HG02759 (cell line): ENCODE data around the gene PRICKLE2.

ENCODE experiments used
- ATAC-seq: cut with Tn5 transposase; IDR thresholded peaks from one replicate; pipeline ENCODE4 v1.9.1; 2021; ENCODE audit warnings: mild to moderate bottlenecking, moderate library complexity; ENCODE audit not compliant: unreplicated experiment

Gene PRICKLE2

GRCh38 chr3:64163019-64163754, 62.1 kb downstream of the PRICKLE2 start:
- ATAC-seq: no peak

GRCh38 chr3:64161481-64161952, 63.7 kb downstream of the PRICKLE2 start:
- ATAC-seq: no peak

DNA sequence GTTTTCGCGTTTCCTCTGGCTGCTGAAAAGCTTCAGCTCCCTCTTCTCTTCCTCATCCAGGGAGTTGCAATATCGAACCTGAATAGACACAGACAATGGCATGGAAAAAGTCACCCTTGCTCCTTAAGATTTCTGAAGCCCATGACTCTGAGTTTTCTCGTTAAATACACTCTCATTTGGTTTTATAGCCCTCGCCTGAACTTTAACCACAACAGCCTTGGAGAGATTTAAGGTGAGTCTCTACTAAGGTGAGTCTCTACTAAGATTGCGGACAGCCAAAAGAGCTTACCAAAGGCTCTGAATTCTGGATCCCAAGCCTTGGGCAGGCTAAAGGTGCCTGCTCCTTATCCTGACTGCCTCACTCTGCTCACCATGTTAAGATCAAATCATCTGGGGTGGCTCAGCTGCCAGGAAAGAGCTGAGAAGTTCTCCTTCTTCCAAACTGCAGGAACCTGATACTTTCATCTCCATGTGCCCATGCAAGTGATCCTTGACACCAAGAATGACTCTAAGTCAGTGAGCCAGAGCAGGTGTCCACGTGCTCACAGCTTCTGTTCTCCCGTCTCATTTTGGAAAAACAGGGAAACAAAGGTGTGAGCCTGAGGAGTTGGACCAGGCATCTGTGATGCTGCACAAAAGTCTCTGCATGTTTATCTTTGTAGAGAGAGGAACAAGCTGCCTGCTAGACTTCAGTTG, 65.1 kb downstream of the PRICKLE2 start:
- ATAC-seq: no peak

- no peak for ATAC-seq
Measured at GRCh38 chr3:64158334-64158733, 66.9 kb downstream of the PRICKLE2 start.

- ATAC-seq: no peak
Measured at GRCh38 chr3:64157150-64158035, 67.9 kb downstream of the PRICKLE2 start.

- ATAC-seq: no peak
Measured at GRCh38 chr3:64155328-64155727, 69.9 kb downstream of the PRICKLE2 start.

DNA sequence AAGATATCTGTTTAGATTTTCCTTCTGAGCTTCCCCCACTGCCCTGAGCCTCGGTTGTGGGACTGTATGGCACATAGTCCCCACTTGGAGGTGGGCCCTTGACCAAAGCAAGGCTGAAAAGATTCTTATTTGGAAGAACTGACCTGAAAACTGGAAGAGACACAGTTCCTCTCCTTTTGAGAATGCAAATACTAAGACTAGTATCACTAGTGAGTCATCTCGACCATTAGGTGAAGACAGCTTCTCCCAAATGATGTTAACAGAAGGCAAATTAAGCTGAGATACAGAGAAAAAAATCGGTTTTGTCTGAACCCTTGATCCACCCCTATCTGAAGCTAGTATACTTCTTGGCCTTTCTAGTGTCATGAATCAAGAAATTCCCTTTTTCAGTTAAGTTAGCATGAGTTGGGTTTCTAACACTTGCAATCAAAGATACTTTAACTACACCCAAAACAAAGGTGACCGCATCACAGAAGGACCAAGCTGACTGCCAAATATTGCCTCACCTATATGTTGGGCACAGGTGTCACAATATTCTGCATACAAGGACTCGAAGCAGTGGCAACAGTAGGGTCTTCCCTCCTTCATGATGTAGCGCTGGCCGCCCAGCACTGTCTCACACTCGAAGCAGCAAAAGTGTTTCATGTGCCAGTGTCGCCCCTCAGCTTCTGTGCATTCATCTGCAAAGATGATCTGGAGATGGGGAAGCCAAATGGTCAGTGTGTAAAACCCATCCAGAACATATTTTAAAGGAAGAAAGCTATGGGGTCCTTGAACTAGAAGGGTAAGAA, 72.4 kb downstream of the PRICKLE2 start:
- no peak for ATAC-seq

- no peak for ATAC-seq
Measured at GRCh38 chr3:64152086-64152485, 73.2 kb downstream of the PRICKLE2 start.

DNA sequence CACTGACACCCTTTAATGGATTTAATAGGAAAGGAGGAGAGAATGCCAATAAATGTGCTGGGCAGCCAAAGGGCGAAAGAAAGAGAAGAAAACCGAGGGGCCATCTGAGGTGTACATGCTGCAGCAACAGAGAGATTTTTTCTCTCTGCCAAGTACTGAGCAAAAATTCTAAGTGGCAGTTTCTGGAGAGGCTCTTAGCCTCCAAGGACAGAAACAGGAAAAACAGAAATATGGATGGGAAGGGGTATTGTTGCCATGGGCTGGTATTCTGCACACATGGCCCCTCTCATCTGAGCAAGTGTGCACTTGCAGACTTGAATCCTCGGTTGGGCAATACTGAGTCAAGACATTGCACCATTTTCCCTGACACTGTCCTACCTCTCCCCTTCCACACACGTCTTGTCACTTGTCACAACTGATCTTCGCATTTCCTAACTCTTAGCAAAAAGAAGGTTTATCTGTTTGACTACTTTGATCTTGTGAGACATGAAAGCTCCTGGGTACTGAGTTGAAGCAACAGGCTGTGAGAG, 73.9 kb downstream of the PRICKLE2 start:
- ATAC-seq: no peak

DNA sequence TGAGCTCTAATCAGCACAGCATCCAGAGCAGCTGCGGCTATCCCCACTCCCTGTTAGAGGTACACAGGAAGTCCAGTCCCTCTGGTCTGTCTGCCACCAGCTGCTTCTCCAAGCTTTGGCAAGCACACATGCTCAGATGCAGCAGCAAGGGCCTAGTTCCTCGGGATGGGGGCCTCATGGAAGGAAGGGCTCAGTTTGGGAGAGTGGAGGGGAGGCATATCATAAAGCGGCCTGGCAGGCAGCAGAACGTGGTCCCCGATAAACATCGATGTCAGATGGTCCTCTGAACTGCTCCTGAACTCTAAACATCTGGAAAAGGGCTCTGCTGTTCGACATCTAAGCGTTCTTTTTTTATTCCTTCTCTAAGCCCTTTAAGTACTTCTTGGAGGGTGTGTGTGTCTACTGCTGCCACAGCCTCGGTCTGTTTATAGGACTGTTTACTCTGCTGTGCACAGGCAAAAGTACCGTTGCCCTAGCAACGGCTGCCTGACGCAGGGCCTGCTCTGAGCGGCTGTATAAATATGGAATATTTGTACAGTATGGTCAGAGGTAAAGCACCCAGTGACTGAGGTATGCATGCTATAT, 74.6 kb downstream of the PRICKLE2 start:
- ATAC-seq: no peak

DNA sequence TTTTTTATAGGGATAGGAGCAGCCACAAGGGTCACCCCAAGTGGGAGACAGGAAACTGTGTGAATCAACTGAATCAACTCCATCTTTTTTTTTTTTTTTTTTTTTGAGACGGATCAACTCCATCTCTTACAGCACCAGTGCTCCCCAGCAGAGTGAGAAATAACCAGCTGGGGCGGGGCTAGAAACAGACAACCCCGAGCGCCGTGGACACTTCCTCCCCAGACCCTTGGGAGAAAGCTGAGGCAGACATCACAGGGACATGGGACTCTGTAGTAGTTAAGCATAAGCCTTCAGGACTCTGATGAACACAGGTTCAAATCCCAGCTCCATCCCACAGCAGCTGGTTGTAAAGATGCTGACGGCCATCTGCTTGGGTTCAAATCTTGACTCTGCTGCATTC, 75.4 kb downstream of the PRICKLE2 start:
- no peak for ATAC-seq

- ATAC-seq: no peak
Measured at GRCh38 chr3:64148955-64149653, 76.2 kb downstream of the PRICKLE2 start.

DNA sequence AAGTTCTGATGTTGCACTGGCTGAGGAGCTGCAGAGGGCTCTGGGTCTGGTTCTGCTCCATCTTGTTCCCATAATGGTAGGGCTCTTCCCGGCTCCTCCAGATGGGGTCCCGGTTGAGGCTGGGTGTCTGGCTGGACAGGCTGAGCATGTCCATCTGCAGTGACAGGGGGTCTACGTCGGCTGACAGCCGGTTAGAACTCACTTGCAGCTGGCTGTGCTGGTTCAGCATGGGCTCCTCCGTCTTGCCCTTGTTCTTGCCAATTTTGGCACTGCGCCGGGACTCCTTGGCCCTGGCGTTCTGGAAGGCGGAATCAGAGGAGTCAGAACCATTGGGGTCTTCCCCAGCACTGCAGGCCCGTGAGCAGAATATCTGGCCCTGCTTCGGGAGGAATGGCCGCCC, 78.1 kb downstream of the PRICKLE2 start:
- ATAC-seq: no peak

DNA sequence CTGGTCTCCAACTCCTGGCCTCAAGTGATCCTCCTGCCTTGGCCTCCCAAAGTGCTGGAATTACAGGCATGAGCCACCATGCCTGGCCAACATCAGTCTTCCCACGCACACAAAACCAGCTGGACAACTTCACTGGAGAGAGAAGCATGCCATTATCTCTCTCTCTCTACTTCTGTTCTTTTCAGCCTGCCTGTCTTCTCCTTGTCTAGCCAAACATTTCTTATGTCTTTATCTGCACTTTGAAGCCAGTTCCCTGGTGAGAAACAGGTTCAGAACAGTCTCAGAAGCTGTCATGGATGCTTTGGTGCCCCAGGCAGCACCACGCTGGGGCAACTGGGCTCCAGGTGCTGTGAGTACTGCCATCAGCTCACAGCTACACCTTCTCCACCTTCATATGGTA, 79.8 kb downstream of the PRICKLE2 start:
- no peak for ATAC-seq

- no peak for ATAC-seq
Measured at GRCh38 chr3:64144241-64144900, 80.9 kb downstream of the PRICKLE2 start.

- ATAC-seq: no peak
Measured at GRCh38 chr3:64143409-64144130, 81.7 kb downstream of the PRICKLE2 start.

GRCh38 chr3:64141476-64141875, 83.8 kb downstream of the PRICKLE2 start:
- no peak for ATAC-seq

- no peak for ATAC-seq
Measured at GRCh38 chr3:64140651-64141050, 84.6 kb downstream of the PRICKLE2 start.
